GM19467 (cell line): ENCODE results near the gene ASXL1.

ENCODE experiments used
- ATAC-seq: cut with Tn5 transposase; IDR thresholded peaks from one replicate; pipeline ENCODE4 v1.9.1; 2021; ENCODE audit warnings: mild to moderate bottlenecking, moderate library complexity; ENCODE audit not compliant: unreplicated experiment

Gene ASXL1

DNA sequence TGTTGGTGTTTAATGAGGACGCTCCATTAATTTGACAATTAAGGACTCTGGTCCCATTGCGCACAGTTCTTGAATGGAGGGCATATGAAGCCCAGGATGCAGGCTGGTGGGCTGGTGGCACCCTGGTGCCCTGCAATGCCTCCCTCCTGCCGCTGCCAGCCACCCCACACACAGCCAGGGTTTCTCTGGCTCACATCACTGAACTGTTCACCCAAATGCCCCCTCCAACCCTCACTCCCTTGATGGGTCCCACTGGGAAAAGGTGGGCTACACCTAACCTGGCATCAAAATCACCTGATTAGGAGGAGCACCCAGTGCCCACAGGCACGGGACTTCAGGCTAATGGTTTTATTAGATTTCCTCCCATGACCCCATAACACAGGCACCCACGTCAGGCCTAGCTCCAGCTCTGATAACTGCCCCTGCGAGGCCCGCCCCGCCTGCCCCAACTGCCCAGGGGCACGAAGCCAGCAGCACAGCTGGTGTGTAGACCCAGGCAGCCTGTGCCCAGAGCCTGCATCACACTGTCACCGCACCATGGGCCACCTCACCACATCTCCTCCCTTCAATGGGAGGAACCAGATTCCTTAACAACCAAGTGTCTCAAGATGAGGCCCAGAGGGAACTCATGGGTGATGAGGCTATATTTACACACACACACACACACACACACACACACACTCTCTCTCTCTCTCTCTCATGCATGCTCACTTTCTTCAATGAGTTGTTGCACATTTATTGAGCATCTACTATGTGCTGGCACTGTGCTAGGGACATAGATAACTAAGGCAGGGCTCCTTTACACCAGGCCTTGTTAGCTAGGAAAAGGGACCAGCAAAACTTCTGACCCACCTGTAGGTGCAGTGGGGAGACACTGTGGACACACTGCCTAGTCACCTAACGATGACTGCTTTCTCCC is 119.7 kb downstream of the ASXL1 start:
- no peak for ATAC-seq

DNA sequence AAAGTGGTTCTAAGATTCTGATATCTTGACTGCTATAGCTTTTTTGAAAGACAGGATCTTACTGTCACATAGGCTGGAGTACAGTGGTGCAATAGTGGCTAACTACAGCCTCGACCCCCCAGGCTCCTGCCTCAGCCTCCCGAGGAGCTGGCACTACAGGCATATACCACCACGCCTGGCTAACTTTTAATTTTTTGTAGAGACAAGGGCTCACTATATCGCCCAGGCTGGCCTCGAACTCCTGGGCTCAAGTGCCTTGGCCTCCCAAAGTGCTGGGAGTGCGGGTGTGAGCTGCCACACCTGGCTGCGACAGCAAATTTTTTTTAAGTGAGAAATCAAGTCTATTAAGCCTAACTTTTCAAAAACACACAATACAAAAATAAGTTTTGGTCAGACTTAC is 120.4 kb downstream of the ASXL1 start:
- ATAC-seq: no peak

DNA sequence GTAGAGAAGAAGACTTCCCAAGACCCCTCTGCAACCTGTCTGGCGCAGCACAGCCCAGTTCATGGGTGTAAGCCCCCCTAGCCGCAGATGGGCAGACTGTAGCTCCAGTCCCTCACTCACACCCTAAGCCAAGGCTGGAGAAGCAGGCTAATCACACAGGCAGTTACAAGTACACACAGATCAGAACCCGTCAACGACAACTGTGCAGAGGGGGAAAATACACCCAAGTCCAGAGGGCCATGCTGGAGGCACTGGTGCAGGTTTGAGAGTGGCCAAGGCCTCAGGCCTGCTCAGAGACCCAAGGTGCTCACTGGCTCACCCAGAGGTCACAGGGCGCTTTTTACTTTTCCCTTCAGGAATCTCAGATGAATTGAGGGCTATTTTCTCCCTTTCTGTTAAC is 120.9 kb downstream of the ASXL1 start:
- ATAC-seq: no peak

DNA sequence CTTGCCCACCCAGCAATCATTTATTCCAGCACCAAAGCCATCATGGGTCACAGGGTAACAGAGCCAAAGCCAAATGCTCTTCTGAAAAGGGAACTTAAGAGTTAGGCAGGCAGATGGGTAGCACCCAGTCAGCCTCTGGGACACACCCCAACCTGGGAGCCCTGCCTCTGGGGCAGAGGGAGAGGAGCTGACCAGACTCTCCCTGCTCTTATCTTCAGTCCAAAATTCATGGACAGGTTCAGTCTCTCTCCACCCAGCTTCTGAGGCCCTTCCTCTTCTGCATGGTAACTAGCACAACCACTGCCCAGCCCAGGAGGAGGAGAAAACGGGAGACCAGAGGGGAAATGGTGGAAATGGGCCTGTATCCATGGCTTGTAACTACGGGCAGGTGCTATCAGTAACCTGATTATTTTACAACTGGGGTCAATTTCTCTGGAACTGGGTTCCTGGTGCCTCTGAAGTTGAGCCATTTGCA is 121.6 kb downstream of the ASXL1 start:
- no peak for ATAC-seq

DNA sequence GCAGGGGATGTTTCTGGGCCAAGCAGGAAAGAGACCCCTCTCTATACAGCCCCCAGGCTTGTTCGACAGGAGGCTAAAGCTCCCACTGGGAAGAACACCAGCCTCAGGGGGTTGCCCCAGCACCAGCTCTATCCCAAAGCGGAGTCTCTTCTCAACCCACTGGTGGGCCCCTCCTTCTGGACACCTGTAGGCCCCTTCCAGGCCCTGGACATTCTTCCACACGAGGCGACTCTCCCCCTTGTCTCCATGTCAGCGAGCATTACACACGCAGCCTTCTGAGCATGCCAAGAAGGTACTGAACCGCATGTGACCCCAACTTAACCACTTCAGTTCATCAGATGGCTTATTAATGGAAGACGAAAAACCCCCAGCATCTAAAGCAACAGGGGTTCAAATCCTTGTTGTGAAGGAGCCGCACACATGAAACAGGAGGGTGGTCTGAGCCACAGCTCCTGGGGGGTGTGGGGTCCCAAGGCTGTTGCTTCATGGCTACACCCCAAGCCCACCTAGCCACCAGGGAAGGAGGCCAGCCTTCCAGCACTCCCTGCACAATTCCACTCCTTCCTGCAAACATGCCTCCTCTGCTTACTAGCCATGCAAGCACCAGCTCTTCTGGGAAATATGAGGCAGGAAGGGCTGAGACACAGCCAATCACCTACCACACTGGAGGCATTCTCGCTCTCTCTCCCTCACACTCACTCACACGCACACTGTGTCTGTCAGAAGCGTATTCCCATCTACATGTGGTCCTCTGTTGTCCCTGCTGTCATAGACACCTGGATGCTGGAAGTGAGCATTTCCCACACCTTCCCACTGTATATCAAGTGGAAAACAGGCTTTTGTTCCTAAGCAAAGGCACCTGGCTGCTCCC is 122.5 kb downstream of the ASXL1 start:
- no peak for ATAC-seq

DNA sequence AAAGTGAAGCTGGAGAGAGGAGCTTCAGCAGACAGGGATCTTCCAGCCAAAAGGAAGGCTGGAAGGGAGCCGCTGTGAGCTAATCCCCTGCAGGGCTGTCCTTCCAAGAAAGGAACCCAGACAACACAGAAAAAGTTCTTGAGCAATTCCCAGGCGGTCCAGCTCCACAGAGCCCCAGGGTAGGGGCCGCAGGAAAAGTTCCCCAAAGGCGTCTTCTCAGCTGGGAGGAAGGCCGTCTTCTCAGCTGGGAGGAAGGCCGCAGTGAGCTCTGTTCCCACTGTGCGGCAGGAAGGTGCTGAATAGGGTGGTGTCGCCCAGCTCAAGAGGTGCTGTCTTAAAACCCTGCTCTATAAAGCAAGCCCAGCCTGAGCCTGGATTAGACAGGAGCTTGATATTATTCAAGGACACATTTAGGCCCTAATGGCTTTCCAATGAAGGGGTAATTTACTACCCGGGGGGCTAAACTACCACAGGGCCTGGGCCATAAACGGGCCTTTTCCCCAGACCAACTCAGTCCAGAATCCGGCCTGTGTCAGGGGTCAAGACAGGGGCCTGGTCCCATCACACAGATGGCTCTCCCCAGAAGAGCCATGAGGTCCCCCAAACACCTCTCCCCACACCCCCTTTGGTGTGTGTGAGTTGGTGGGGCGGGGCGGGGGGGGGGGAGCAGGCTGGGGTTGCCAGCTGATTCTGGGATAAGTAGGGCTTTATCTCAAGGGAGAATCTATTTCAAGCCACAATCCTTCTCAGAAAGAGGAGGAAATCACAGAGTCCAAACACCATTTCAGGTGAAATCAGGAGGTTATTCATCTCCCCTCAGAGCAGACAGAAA is 123.4 kb downstream of the ASXL1 start:
- no peak for ATAC-seq

DNA sequence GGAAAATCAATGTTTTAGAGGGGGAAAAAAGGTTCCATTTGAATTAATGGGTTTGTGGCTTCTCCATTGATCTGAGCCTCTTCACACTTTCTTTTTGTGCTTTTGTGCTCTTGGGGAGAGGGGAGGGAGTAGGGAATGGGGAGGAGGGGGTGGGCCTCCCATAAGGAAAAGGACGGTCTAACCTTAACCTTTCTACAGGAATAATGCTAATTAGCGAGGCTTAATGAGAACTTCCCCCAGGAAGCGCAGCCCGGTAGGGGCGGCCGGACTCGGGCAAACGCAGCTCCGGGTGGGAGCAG is 124.0 kb downstream of the ASXL1 start:
- ATAC-seq: no peak

DNA sequence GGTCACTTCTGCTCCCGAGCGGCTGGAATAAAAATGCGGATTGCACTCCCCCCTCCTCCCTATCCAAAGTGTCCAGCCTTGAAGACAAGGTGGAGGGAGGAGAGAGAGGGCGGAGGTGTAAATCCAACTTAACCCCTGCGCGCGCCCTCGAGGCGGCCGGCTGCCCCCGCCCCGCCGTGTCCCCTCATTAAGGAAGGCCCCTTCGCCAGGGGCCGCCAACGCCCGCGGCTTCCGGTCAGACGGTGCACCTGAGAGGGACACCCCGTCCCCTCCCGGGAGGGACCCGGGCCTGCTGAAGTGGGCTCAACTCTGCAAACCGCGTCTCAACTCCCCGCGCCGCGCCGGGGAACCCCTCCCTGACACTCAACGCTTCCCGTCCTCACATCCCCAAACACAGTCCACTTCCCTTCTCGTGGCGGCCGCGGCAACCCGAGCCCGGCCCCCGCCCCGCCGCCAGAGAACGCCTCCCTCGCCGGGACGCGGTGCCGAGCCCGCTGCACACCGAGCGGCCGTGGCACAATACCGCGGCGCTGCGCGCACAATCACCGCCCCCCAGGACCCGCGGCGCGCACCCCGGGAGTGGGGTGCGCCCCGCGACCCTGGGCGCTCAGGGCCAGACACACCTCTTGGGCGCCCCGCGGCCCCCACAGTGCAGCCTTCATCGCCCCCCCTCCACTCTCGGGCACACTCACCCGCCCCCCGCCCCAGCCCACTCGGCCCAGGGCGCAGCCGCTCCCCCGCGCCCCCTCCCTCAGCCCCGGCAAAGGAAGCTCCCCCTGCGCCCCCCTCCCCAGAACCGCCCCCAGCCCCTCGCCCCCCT is 124.5 kb downstream of the ASXL1 start:
- ATAC-seq: no peak

DNA sequence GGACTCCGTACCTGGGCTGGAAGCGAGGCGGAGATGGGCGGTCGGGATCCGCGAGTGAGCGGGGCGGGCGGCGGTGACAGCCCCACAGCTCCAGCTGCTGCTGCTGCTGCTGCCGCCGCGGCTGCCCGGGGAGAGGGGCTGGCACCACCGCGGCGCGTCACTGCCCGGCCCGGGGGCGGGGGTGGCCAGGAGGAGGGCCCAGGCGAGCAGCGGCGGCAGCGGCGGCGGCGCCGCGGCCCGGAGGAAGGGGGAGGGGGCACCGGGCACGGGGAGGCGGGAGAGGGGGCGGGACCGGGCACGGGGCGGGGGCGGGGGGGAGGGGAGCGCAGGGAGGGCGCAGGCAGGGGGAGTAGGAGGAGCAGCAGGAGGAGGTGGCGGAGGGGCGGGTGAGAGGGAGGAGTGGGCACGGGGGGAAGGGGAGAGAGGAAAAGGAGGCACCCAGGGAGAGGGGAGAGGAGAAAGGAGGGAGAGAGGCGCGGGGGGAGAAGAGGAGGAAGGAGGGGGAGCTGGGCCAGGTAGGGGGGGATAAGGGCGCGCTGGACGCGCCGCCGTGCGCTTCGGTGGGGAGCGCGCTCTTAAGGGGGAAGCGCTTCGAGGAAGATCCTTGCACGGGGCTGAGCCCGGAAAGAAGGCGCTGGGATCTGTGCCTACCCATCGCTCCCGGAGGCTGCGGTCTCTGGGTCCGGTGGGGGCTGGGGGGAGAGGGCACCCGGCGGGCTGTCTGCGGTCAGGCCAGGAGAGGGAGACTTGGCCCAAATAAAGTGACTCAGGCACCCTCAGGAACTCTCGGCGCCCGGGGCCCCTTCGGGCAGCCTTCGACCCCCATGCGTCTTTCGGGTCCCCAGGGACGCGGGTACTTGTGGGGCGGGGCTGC is 125.5 kb downstream of the ASXL1 start:
- ATAC-seq: no peak

DNA sequence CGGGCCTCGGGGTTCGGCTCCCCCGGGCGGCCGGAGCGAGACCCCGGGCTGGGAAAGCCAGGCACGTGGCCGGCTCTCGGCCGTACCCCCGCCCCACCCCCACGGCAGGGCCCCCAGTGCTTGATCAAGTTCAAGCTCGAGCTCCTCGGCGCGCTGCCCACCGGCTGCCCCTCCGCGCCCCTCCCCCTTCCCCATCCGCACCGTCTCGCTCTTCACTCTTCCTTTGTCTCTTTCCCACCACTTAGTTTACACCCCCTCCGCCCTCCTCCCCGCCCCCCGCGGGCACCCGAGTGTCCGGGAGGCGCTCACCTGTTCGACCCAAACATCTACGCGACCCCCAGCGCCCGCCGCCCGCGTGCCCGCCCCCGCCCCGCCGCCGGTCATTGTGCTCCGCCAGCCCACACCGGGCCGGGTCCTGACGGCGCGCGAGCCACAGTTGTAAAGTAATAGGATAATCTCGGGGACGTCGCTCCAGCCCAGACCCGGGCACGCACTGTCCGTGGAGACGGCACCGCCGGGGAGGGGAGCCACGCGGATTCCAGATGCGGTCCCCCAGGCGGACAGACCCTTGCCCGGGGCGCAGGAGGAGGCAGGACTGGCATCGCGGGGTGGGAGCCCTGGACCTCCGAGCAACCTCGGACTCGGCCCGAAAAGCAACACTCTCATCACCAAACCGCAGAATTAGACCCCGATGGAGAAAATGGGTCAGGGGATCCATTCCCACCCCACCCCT is 126.3 kb downstream of the ASXL1 start:
- no peak for ATAC-seq

DNA sequence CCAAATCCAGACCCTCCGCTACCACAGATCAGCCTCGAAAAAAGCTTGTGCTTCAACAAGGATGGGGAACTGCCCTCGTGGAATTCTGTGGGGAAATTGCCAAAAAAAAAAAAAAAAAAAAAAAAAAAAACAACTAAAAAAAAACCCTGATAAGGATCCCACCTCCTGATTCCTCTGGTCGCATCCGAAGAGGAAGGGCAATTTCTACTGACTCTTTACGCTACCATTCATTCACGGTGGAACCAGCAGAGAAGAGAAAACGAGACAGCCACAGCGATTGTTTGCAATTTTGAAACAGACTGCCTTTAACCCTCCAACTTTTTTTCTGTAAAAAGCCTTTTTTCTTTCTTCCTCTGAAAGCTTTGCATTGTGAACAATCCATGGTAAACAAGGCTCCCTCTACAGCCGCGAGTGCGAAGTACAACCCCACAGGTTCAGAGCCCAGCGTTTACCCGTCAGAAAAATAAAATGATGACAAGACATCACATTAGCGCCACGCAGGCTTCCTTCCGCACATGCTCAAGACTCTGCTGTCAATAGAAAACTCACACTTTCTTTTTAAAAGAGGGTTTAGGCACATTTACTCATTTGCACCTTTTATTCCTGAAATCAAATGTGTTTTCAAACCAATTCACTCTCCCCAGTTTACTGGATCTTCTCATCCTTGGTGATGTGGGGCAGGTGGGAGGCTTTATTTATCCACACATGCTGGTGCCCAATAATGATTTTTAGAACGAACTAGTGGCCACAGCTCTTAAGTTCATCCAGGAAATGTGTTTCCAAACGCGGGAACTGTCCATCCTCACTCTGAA is 127.0 kb downstream of the ASXL1 start:
- ATAC-seq: no peak

DNA sequence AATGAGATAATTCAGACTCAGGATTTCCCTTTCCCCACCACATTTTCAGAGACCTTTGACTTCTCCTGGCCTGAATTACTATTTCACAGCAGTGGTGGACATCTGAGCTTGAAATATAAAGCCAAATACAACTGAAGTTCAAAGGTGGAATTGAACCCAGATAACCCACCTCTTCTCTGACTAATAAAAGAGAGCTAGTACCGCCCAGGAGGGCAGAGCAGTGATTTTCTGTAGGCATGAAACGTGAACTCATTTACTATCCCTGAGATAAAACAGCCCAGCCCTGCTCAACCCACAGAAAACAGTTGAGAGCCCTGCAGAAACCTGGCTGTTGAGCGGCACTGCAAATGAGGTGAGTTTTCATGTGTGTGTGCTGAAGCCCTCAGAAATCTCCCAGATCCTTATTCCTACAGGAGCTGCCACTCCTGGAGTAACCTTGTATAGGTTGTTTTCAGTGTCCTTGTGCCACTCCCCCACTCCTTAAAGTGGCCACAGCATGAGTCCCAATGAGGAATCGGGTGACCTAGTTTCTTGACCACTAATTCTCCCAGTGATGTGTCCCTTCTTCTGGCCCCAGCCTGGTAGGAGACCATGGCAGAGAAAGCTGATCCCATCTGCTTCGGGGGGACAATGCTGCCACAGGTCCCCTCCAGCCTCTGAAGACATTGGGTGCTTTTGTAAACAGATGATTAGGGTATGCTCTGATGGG is 127.8 kb downstream of the ASXL1 start:
- no peak for ATAC-seq

DNA sequence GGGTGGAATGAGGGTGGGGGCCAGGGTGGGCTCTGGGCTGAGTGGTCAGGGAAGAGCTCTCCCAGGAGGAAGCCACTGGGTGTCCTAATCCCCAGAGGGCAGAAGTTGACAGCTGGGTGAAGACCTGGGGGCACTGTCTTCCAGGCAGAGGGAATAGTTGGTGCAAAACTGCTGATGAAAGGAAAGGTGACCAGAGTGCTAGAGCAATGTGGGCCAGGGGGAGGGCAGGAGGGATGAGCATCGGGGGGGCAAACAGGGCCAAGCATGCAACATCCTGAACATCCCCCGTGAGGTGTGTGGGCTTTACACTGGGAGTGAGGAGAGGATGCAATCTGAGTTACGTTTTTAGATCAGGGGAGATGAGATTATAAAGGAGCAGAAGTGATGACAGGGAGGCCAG is 129.2 kb downstream of the ASXL1 start:
- ATAC-seq: no peak

DNA sequence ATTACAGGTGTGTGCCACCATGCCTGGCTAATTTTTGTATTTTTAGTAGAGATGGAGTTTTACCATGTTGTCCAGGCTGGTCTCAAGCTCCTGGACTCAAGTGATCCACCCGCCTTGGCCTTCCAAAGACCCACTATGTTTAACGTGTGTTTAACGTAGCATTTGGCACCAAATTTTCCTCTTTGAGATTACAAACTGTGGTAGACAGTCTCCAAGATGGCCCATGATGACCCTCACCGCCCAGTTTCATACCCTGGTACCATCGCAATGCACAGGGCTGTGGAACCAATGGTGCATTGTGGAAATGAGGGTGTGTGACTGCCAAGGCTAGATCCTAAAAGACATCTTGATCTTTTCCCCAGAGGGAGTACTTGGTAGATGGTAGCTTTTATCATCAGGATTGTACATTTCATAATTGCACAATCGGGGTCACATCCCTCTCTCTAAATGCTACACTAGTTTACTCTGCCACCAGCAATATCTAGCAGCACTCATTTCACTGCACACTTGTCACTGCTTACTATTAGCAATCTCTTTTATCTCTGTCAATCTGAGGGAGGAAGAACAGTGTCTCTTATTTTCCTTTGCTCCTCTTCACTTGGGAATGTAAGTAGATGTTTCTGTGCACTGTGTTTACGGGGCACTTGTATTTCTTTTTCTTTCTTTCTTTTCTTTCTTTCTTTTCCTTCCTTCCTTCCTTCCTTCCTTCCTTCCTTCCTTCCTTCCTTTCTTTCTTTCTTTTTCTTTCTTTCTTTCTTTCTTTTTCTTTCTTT is 130.1 kb downstream of the ASXL1 start:
- ATAC-seq: no peak
